K562 (cell line): ENCODE results near the gene CCN2. TPM values are rescaled to one million over a fixed set of nuclear protein-coding genes. Genes with fewer than 3 reads are reported as not detected.
"Not testable (repeated sequence)": the region's sequence is repeated elsewhere in the genome, so short reads cannot be mapped to it uniquely, and the experiment has no call there.

Experiments used
- ATAC-seq: fragments of 200-7000 bp; cut with Tn5 transposase; 3 replicates; pipeline ENCODE4 v1.9.1; 2020; ENCODE audit warnings: moderate library complexity
- BruUV-seq: library from RNA; stranded (reverse); fragments of 400-500 nt; replicated peaks from 2 replicates; lab custom pipeline; 2021; lab: Mats Ljungman, UMichigan
- CTCF ChIA-PET: fragments of 300-600 bp; formaldehyde crosslinking; extraction: SDS; loops from one replicate; lab custom pipeline; 2021; ENCODE audit warnings: low intra/inter-chr PET ratio; lab: Yijun Ruan, JAX
- POLR2A ChIA-PET: fragments of 300-600, 350-650 bp; sonication (Branson Sonifier 250); formaldehyde crosslinking; extraction: SDS; loops from one replicate; lab custom pipeline; 2021; ENCODE audit warnings: antibody characterized with exemption, inconsistent platforms; lab: Yijun Ruan, JAX
- DNase-seq, 4 experiments: peaks; one replicate each; pipeline versions ENCODE4 v3.0.0 to v3.0.0-alpha.2; 2011 to 2018; ENCODE audit warnings: low spot score in 3 of 4, mixed read lengths in 3 of 4; ENCODE audit errors: extremely low read depth in 1 of 4
- FAIRE-seq: peaks from 2 replicates; lab custom pipeline; 2011; peaks lifted over from hg19 to GRCh38; lab: Jason Lieb, UNC
- H2AFZ ChIP-seq: 2 replicates; pipeline ENCODE4 v1.6.0; 2011; ENCODE audit warnings: low read depth, low read length, control low read depth, inconsistent platforms
- H3K27ac ChIP-seq: fragments of 200-600 bp; 3 replicates; pipeline ENCODE4 v1.8.0; 2011; ENCODE audit warnings: low read depth, mild to moderate bottlenecking, control low read depth, inconsistent platforms, low read length, moderate library complexity, mixed read lengths; ENCODE audit errors: extremely low read depth
- H3K27me3 ChIP-seq, 2 experiments: fragments of 300-600 bp in 1 of 2; 2 replicates in 1 of 2; 3 replicates in 1 of 2; pipeline versions ENCODE4 v1.6.0 to v1.8.0; 2011; ENCODE audit warnings: inconsistent platforms in 2 of 2, low read length in 2 of 2, mild to moderate bottlenecking in 1 of 2, mixed read lengths in 1 of 2, moderate library complexity in 1 of 2; ENCODE audit not compliant: control insufficient read depth in 2 of 2, insufficient read depth in 2 of 2
- H3K36me3 ChIP-seq: fragments of 300-600 bp; 3 replicates; pipeline ENCODE4 v1.8.0; 2011; ENCODE audit warnings: mild to moderate bottlenecking, low read length, inconsistent platforms; ENCODE audit not compliant: control insufficient read depth, insufficient read depth
- H3K4me1 ChIP-seq, 2 experiments: fragments of 200-600 bp in 1 of 2; replicated peaks in 1 of 2; 2 replicates in 1 of 2; 3 replicates in 1 of 2; pipeline versions ENCODE4 v1.5.1 to v1.8.0; 2011; ENCODE audit warnings: inconsistent platforms in 2 of 2, low read length in 2 of 2, mild to moderate bottlenecking in 1 of 2, mixed read lengths in 1 of 2, moderate library complexity in 1 of 2; ENCODE audit not compliant: control insufficient read depth in 2 of 2, insufficient read depth in 2 of 2
- H3K4me2 ChIP-seq: 2 replicates; pipeline ENCODE4 v1.6.1; 2011; ENCODE audit warnings: low read length, control low read depth, inconsistent platforms, mixed read lengths; ENCODE audit not compliant: insufficient read depth
- H3K4me3 ChIP-seq: fragments of 200-600 bp; sonication (generic), shearing (Covaris generic); 2 replicates; pipeline ENCODE4 v1.5.1; 2016; ENCODE audit warnings: control low read depth, inconsistent platforms
- H3K79me2 ChIP-seq: fragments of 200-600 bp; 3 replicates; pipeline ENCODE4 v1.8.0; 2011; ENCODE audit warnings: low read length, inconsistent platforms; ENCODE audit not compliant: control insufficient read depth, insufficient read depth
- H3K9ac ChIP-seq, 2 experiments: 2 replicates each; pipeline versions ENCODE4 v1.6.0 to v1.6.1; 2011; ENCODE audit warnings: low read depth in 2 of 2, low read length in 2 of 2, control low read depth in 1 of 2, inconsistent platforms in 1 of 2, mild to moderate bottlenecking in 1 of 2, mixed read lengths in 1 of 2; ENCODE audit not compliant: insufficient read depth in 1 of 2
- H3K9me1 ChIP-seq: one replicate; pipeline ENCODE4 v1.6.0; 2011; ENCODE audit warnings: inconsistent platforms, mild to moderate bottlenecking, low read length, moderate library complexity; ENCODE audit not compliant: control insufficient read depth, insufficient read depth
- H3K9me3 ChIP-seq: replicated peaks from 2 replicates; pipeline ENCODE4 v1.5.1; 2011; ENCODE audit warnings: low read depth, low read length, inconsistent platforms; ENCODE audit not compliant: control insufficient read depth, insufficient read depth
- H4K20me1 ChIP-seq: replicated peaks from 2 replicates; pipeline ENCODE4 v1.6.1; 2011; ENCODE audit warnings: low read length, inconsistent platforms, mixed read lengths; ENCODE audit not compliant: control insufficient read depth, insufficient read depth
- MXI1 ChIP-seq: IDR thresholded peaks from 2 replicates; pipeline ENCODE4 v1.6.1; 2011; ENCODE audit warnings: low read depth, mild to moderate bottlenecking, improper control_type of control experiment, low read length
- NFYB ChIP-seq: IDR thresholded peaks from 2 replicates; pipeline ENCODE4 v1.6.1; 2011; ENCODE audit warnings: mild to moderate bottlenecking, moderate library complexity; ENCODE audit not compliant: insufficient read length; ENCODE audit errors: extremely low read depth
- RBM39 ChIP-seq: fragments of 200-400 bp; formaldehyde crosslinking; optimal IDR thresholded peaks from 2 replicates; pipeline ENCODE3; 2018; ENCODE audit warnings: low read depth, low read length
- ZNF280B ChIP-seq: fragments of 250-450 bp; sonication (Bioruptor Pico); IDR thresholded peaks from 2 replicates; pipeline ENCODE4 v1.5.1; 2021; ENCODE audit warnings: mild to moderate bottlenecking
- WGBS: fragments of 100-300 bp; shearing (Covaris generic); methylation state at CpG from one replicate; pipeline ENCODE4 v1.1.6; 2016; ENCODE audit warnings: low coverage, mixed read lengths; ENCODE audit not compliant: insufficient coverage; ENCODE audit errors: missing lambda C conversion rate; 5-methylcytosine and 5-hydroxymethylcytosine counted together
- in situ Hi-C: fragments of 300-500 bp; cut with MboI; formaldehyde crosslinking; loops from 4 replicates; pipeline ENCODE4 v1.15.0; 2018; ENCODE audit warnings: inconsistent platforms, mixed read lengths
- intact Hi-C: fragments of 100-400 bp; cut with micrococcal nuclease; formaldehyde crosslinking; loops from 2 replicates; pipeline ENCODE4 v1.14.2; 2022
- polyA plus RNA-seq, 8 experiments: library from polyadenylated mRNA; depleted of rRNA in 4 of 8; stranded (reverse) in 5 of 8; unstranded in 3 of 8; fragments of >200 nt; fragmentation: Nextera tagmentation in 2 of 8; fragmentation: Illumina TruSeq in 1 of 8; extraction: Ambion mirVana in 2 of 8; extraction: Trizol in 1 of 8; gene quantifications; 2 replicates each; pipeline versions ENCODE4 v1.2.1 to v1.2.3, GENCODE V29; 2011 to 2014; ENCODE audit warnings: inconsistent platforms in 1 of 8, missing spikeins in 1 of 8
- total RNA-seq, 7 experiments: library from RNA; depleted of rRNA in 6 of 7; stranded (reverse); fragments of >200 nt in 6 of 7; fragmentation: Illumina TruSeq in 2 of 7; extraction: Trizol in 2 of 7; gene quantifications; 2 replicates each; pipeline versions ENCODE4 v1.2.1 to v1.2.3, GENCODE V29; 2011 to 2021; ENCODE audit warnings: low replicate concordance in 1 of 7
- TF ChIP-seq, protein P1 (sequence below): fragments of 450-650 bp; IDR thresholded peaks from 2 replicates; pipeline ENCODE4 v1.6.1; 2017; ENCODE audit warnings: antibody characterized with exemption, mild to moderate bottlenecking

CCN2 gene
- total and polyA plus RNA-seq, 9 of the 15 experiments (the other 6 are each of a cell fraction or from before 2014, with no cell fraction given), result 0.40 TPM; not detected in 8

GRCh38 chr6:131916847-131917246 is 34.3 kb downstream of the CCN2 start:
- ChIA-PET POLR2A (no interaction called here), CTCF (no interaction called here)
- H3K4me3 ChIP-seq, result no peak overlapping the region
- H3K27me3 ChIP-seq, result no peaks in the 10 kb centered on the region; a peak in 1 of 5 replicates
- 0% methylated on average over 2 of the region's 2 CpGs for WGBS
- no peak overlapping the region for H3K27ac ChIP-seq
- no peaks in the 10 kb centered on the region for H3K4me1 ChIP-seq
- H4K20me1 ChIP-seq, result no peaks in the 10 kb centered on the region
- H3K79me2 ChIP-seq, result no peaks in the 10 kb centered on the region
- no peaks in the 10 kb centered on the region for H3K9me3 ChIP-seq
- DNase-seq (no peak), ATAC-seq (no peak), FAIRE-seq (no peak)
- H3K36me3 ChIP-seq, result no peaks in the 10 kb centered on the region
- no peaks in the 10 kb centered on the region for H3K9me1 ChIP-seq
- intact Hi-C loops (no loop called here), in situ Hi-C loops (loop anchor here (5.0 to 25.0 kb wide), 3 partner anchors 222 to 1645 kb away; no protein-coding TSS in a partner anchor)
- no peak overlapping the region for H2AFZ ChIP-seq
- BruUV-seq, result no TSS peak
- no peak overlapping the region for H3K4me2 ChIP-seq
- no peak for TF ChIP-seq RBM39
- no peak for TF ChIP-seq ZNF280B (CRISPR knock-in tag)
- TF ChIP-seq NFYB, result no peak
- TF ChIP-seq MXI1, result no peak
- TF ChIP-seq, protein P1, sequence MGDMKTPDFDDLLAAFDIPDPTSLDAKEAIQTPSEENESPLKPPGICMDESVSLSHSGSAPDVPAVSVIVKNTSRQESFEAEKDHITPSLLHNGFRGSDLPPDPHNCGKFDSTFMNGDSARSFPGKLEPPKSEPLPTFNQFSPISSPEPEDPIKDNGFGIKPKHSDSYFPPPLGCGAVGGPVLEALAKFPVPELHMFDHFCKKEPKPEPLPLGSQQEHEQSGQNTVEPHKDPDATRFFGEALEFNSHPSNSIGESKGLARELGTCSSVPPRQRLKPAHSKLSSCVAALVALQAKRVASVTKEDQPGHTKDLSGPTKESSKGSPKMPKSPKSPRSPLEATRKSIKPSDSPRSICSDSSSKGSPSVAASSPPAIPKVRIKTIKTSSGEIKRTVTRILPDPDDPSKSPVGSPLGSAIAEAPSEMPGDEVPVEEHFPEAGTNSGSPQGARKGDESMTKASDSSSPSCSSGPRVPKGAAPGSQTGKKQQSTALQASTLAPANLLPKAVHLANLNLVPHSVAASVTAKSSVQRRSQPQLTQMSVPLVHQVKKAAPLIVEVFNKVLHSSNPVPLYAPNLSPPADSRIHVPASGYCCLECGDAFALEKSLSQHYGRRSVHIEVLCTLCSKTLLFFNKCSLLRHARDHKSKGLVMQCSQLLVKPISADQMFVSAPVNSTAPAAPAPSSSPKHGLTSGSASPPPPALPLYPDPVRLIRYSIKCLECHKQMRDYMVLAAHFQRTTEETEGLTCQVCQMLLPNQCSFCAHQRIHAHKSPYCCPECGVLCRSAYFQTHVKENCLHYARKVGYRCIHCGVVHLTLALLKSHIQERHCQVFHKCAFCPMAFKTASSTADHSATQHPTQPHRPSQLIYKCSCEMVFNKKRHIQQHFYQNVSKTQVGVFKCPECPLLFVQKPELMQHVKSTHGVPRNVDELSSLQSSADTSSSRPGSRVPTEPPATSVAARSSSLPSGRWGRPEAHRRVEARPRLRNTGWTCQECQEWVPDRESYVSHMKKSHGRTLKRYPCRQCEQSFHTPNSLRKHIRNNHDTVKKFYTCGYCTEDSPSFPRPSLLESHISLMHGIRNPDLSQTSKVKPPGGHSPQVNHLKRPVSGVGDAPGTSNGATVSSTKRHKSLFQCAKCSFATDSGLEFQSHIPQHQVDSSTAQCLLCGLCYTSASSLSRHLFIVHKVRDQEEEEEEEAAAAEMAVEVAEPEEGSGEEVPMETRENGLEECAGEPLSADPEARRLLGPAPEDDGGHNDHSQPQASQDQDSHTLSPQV, result no peak
- no peak overlapping the region for H3K9ac ChIP-seq

DNA sequence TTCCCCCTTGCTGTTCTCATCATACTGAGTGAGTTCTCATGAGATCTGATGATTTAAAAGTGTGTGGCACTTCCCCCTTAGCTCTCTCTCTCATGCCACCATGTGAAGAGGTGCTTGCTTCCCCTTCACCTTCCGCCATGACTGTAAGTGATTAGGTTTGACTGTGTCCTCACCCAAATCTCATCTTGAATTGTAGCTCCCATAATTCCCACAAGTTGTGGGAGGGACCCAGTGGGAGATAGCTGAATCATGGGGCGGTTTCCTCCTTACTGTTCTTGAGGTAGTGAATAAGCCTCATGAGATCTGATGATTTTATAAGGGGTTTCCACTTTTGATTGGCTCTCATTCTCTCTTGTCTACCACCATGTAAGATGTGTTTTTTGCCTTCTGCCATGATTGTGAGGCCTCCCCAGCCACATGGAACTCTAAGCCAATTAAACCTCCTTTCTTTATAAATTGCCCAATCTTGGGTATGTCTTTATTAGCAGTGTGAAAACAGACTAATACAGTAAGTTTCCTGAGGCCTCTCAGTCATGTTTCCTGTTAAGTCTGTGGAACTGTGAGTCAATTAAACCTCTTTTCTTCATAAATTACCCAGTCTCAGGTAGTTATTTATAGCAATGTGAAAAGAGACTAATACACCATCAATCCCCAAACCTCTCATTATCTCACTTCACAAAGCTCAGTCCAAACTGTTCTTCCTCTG is 34.9 kb downstream of the CCN2 start:
- H3K4me1 ChIP-seq, ATAC-seq, H3K36me3 ChIP-seq, POLR2A ChIA-PET, H3K4me2 ChIP-seq, H3K27ac ChIP-seq, H3K4me3 ChIP-seq, H4K20me1 ChIP-seq, FAIRE-seq, intact Hi-C loops, H2AFZ ChIP-seq, H3K79me2 ChIP-seq, H3K9me3 ChIP-seq, BruUV-seq, H3K27me3 ChIP-seq, DNase-seq, H3K9ac ChIP-seq, H3K9me1 ChIP-seq: not testable (repeated sequence)
- CTCF ChIA-PET, result interaction anchor here (0.6 kb wide), 1 partner anchor 571 kb away, joined by 3 read pairs; no protein-coding TSS in a partner anchor
- WGBS, result 7% methylated on average over 2 of the region's 2 CpGs
- in situ Hi-C loops, result loop anchor here (5.0 to 25.0 kb wide), 3 partner anchors 221 to 1646 kb away; no protein-coding TSS in a partner anchor
